Measurements from ENCODE around the gene SRI.
"Not testable (repeated sequence)": the region's sequence is repeated elsewhere in the genome, so short reads cannot be mapped to it uniquely, and the experiment has no call there.

The SRI gene

GRCh38 chr7:88172842-88173241 is 47.0 kb downstream of the SRI start:
- no peak for DNase-seq

GRCh38 chr7:88169717-88170320 is 50.0 kb downstream of the SRI start:
- peak; percentile 1 for DNase-seq

- DNase-seq, result no peak
Measured at GRCh38 chr7:88167721-88168120, 52.1 kb downstream of the SRI start.

GRCh38 chr7:88167223-88167622 is 52.6 kb downstream of the SRI start:
- no peak for DNase-seq

GRCh38 chr7:88165697-88166096 is 54.1 kb downstream of the SRI start:
- no peak for DNase-seq

GRCh38 chr7:88159741-88160140 is 60.1 kb downstream of the SRI start:
- DNase-seq, result not testable (repeated sequence)

GRCh38 chr7:88156356-88156755 is 63.5 kb downstream of the SRI start:
- DNase-seq, result no peak

- no peak for DNase-seq
Measured at GRCh38 chr7:88155756-88156155, 64.1 kb downstream of the SRI start.

All from COR-L47 (cell line).